ENCODE data around the gene MBTD1.
"Not testable (repeated sequence)": the region's sequence is repeated elsewhere in the genome, so short reads cannot be mapped to it uniquely, and the experiment has no call there.

GRCh38 chr17:51294338-51294737 lies 34.5 kb upstream of the MBTD1 start:
- TF ChIP-seq, protein P1, sequence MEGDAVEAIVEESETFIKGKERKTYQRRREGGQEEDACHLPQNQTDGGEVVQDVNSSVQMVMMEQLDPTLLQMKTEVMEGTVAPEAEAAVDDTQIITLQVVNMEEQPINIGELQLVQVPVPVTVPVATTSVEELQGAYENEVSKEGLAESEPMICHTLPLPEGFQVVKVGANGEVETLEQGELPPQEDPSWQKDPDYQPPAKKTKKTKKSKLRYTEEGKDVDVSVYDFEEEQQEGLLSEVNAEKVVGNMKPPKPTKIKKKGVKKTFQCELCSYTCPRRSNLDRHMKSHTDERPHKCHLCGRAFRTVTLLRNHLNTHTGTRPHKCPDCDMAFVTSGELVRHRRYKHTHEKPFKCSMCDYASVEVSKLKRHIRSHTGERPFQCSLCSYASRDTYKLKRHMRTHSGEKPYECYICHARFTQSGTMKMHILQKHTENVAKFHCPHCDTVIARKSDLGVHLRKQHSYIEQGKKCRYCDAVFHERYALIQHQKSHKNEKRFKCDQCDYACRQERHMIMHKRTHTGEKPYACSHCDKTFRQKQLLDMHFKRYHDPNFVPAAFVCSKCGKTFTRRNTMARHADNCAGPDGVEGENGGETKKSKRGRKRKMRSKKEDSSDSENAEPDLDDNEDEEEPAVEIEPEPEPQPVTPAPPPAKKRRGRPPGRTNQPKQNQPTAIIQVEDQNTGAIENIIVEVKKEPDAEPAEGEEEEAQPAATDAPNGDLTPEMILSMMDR (IDR thresholded peaks at IDR 0.05) = not testable (repeated sequence)
- not testable (repeated sequence) for TF ChIP-seq POLR2A (IDR thresholded peaks at IDR 0.05)

Data from breast epithelium (tissue), 3 donors.